PC-9 (cell line): ENCODE measurements around the gene TSGA10.

ENCODE experiments used
- EZH2 ChIP-seq: fragments of 200-600 bp; sonication (generic); IDR thresholded peaks from 2 replicates; pipeline ENCODE4 v1.8.0; 2017; ENCODE audit warnings: antibody characterized with exemption, low read depth
- TF ChIP-seq, protein P1 (sequence below): fragments of 200-600 bp; sonication (generic); conservative IDR thresholded peaks from 2 replicates; pipeline ENCODE4 v1.6.1; 2017; ENCODE audit warnings: mixed run types, antibody characterized with exemption, mild to moderate bottlenecking, moderate library complexity

DNA sequence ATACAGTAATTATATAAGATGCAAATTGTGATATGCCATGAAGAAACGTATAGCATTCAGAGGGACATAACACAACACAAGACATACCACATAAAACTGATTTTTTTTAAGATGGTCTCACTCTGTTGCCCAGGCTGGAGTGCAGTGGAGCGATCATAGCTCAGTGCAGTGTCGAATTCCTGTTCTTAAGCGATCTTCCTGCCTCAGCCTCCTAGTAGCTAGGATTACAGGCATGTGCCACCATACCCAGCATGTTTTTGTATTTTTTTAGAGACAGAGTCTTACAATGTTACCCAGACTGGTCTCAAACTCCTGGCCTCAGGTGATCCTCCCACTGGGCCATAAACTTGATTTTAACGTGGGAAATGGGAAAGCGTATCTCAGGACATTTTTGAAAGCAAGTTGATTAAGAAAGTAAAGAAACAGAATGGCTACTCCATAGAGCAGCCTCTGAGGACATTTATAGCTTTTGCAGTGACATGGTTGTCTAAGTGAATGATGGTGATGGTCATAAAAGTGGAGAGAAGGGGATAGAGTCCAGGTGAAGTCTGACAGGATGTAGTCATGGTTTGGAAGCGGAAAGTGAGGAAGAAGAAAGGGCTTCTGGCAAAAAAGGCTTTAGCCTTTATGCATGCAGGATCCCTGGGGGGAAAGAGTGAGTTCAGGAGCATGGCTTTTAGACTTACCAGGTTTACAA lies 2.4 kb downstream of the TSGA10 start:
- no peak for TF ChIP-seq EZH2
- TF ChIP-seq, protein P1, sequence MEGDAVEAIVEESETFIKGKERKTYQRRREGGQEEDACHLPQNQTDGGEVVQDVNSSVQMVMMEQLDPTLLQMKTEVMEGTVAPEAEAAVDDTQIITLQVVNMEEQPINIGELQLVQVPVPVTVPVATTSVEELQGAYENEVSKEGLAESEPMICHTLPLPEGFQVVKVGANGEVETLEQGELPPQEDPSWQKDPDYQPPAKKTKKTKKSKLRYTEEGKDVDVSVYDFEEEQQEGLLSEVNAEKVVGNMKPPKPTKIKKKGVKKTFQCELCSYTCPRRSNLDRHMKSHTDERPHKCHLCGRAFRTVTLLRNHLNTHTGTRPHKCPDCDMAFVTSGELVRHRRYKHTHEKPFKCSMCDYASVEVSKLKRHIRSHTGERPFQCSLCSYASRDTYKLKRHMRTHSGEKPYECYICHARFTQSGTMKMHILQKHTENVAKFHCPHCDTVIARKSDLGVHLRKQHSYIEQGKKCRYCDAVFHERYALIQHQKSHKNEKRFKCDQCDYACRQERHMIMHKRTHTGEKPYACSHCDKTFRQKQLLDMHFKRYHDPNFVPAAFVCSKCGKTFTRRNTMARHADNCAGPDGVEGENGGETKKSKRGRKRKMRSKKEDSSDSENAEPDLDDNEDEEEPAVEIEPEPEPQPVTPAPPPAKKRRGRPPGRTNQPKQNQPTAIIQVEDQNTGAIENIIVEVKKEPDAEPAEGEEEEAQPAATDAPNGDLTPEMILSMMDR: no peak
